ENCODE results near the gene BCAS3. TPM values are rescaled to one million over a fixed set of nuclear protein-coding genes. Genes with fewer than 3 reads are reported as not detected.

The BCAS3 gene
- total and polyA plus RNA-seq, 9 donors: 9.4 to 37.0 (median 21.6) TPM

GRCh38 chr17:61406537-61406845 is 728.8 kb downstream of the BCAS3 start:
- DNase-seq: no peak
- Histone ChIP-seq H3K27me3 (no peaks in the 10 kb centered on the region), H3K4me1 (ENCODE audit: insufficient read depth) (no peaks in the 10 kb centered on the region), H3K36me3 (no peaks in the 10 kb centered on the region), H3K27ac (no peak overlapping the region), H3K4me3 (no peak overlapping the region), H3K9me3 (no peaks in the 10 kb centered on the region)
- intact Hi-C loops (cut with DNase I): loop anchor here in 3 of 4 donors (10.0 kb wide), 2 partner anchors 402 to 682 kb away; no protein-coding TSS in a partner anchor
- TF ChIP-seq CTCF (IDR thresholded peaks at IDR 0.05) (no peak), EP300 (IDR thresholded peaks at IDR 0.05) (no peak), POLR2A (IDR thresholded peaks at IDR 0.05) (no peak)
- 71 to 83% (median 71%) methylated on average over 1 of the region's 1 CpG for WGBS, 3 donors

GRCh38 chr17:61406971-61407911 is 729.6 kb downstream of the BCAS3 start:
- H3K36me3 ChIP-seq: no peaks in the 10 kb centered on the region
- peaks cover 2% of the 10 kb centered on the region for H3K4me1 ChIP-seq (ENCODE audit: insufficient read depth)
- DNase-seq: peak in 3 of 5 donors; percentile 7 to 31 (median 13)
- H3K9me3 ChIP-seq: no peaks in the 10 kb centered on the region
- H3K27me3 ChIP-seq: no peaks in the 10 kb centered on the region
- H3K27ac ChIP-seq: no peak overlapping the region
- H3K4me3 ChIP-seq: no peak overlapping the region
- TF ChIP-seq EP300 (IDR thresholded peaks at IDR 0.05): no peak
- no peak for TF ChIP-seq CTCF (IDR thresholded peaks at IDR 0.05)
- no peak for TF ChIP-seq POLR2A (IDR thresholded peaks at IDR 0.05)
- 62 to 76% (median 71%) methylated on average over 8 of the region's 8 CpGs for WGBS, 3 donors
- intact Hi-C loops (cut with DNase I): loop anchor here in 3 of 4 donors (10.0 kb wide), 2 partner anchors 402 to 682 kb away; no protein-coding TSS in a partner anchor

- Histone ChIP-seq H3K4me3 (no peak overlapping the region), H3K4me1 (ENCODE audit: insufficient read depth) (peaks cover 5% of the 10 kb centered on the region), H3K36me3 (no peaks in the 10 kb centered on the region), H3K9me3 (no peaks in the 10 kb centered on the region), H3K27ac (no peak overlapping the region), H3K27me3 (no peaks in the 10 kb centered on the region)
- no peak for TF ChIP-seq EP300 (IDR thresholded peaks at IDR 0.05)
- peak in 3 of 5 donors; percentile 28 to 36 (median 32) for DNase-seq
- intact Hi-C loops (cut with DNase I): loop anchor here in 3 of 4 donors (10.0 kb wide), 2 partner anchors 404 to 684 kb away; no protein-coding TSS in a partner anchor
- whole genome bisulfite sequencing, 3 donors: 74 to 81% (median 75%) methylated on average over 41 of the region's 41 CpGs
Measured at GRCh38 chr17:61408151-61409041, 730.7 kb downstream of the BCAS3 start.

- Histone ChIP-seq H3K27me3 (no peaks in the 10 kb centered on the region), H3K27ac (peak overlapping the region; percentile 36 to 56), H3K36me3 (no peaks in the 10 kb centered on the region), H3K9me3 (no peaks in the 10 kb centered on the region), H3K4me3 (peak overlapping the region; percentile 47), H3K4me1 (ENCODE audit: insufficient read depth) (peaks cover 5% of the 10 kb centered on the region)
- TF ChIP-seq POLR2A (IDR thresholded peaks at IDR 0.05) (no peak), CTCF (IDR thresholded peaks at IDR 0.05) (peak in 2 of 3 donors; percentile 38 to 41), EP300 (IDR thresholded peaks at IDR 0.05) (no peak)
- DNase-seq: peak; percentile 57 to 83 (median 75)
- intact Hi-C loops (cut with DNase I): loop anchor here (5.0 to 10.0 kb wide), 8 partner anchors 145 to 685 kb away; partner anchors contain the start of genes MED13 (in 2 of the 4) and INTS2 (in 1 of the 4)
- 1% methylated on average over 73 of the region's 73 CpGs for WGBS, 3 donors
Measured at GRCh38 chr17:61409301-61410112, 731.9 kb downstream of the BCAS3 start.

Measured in ovary (tissue), 9 donors.